Trophoblast cell (in vitro differentiated cells and primary cell): ENCODE measurements around the gene RRP1B.

ENCODE experiments used
- DNase-seq, 2 donors: peaks; one replicate each; pipeline ENCODE4 v3.0.0-alpha.2; 2016
- H2AFZ ChIP-seq: 2 replicates; pipeline ENCODE4 v1.6.1; 2013; ENCODE audit warnings: low read length, moderate library complexity, mild to moderate bottlenecking; ENCODE audit not compliant: insufficient read depth, poor library complexity
- H2AK5ac ChIP-seq: 2 replicates; pipeline ENCODE4 v1.6.1; 2013; ENCODE audit warnings: mild to moderate bottlenecking, low read length
- H2BK120ac ChIP-seq: 2 replicates; pipeline ENCODE4 v1.6.1; 2013; ENCODE audit warnings: low read length, mild to moderate bottlenecking, moderate library complexity; ENCODE audit not compliant: insufficient read depth, poor library complexity
- H2BK12ac ChIP-seq: 2 replicates; pipeline ENCODE4 v1.6.1; 2013; ENCODE audit warnings: mild to moderate bottlenecking, low read length, moderate library complexity
- H2BK5ac ChIP-seq: 2 replicates; pipeline ENCODE4 v1.6.1; 2013; ENCODE audit warnings: low read length, low read depth, moderate library complexity, mild to moderate bottlenecking; ENCODE audit not compliant: poor library complexity
- H3K14ac ChIP-seq: 2 replicates; pipeline ENCODE4 v1.6.1; 2013; ENCODE audit warnings: mild to moderate bottlenecking, low read length
- H3K18ac ChIP-seq: 2 replicates; pipeline ENCODE4 v1.6.1; 2013; ENCODE audit warnings: mild to moderate bottlenecking, low read length
- H3K23ac ChIP-seq: 2 replicates; pipeline ENCODE4 v1.6.1; 2013; ENCODE audit warnings: low read length
- H3K27ac ChIP-seq: 2 replicates; pipeline ENCODE4 v1.5.1; 2013; ENCODE audit warnings: low read depth, mild to moderate bottlenecking, inconsistent platforms, low read length, moderate library complexity
- H3K27me3 ChIP-seq: 2 replicates; pipeline ENCODE4 v1.6.1; 2013; ENCODE audit warnings: inconsistent platforms, mild to moderate bottlenecking, low read length, moderate library complexity; ENCODE audit not compliant: insufficient read depth
- H3K36me3 ChIP-seq, 2 experiments: 1 replicate in 1 of 2; 2 replicates in 1 of 2; pipeline ENCODE4 v1.6.1; 2013; ENCODE audit warnings: low read length in 2 of 2, mild to moderate bottlenecking in 2 of 2, moderate library complexity in 1 of 2; ENCODE audit not compliant: insufficient read depth in 2 of 2, control insufficient read depth in 1 of 2
- H3K4ac ChIP-seq: 2 replicates; pipeline ENCODE4 v1.6.1; 2013; ENCODE audit warnings: low read depth, mild to moderate bottlenecking, low read length, moderate library complexity
- H3K4me1 ChIP-seq, 2 experiments: 1 replicate in 1 of 2; 2 replicates in 1 of 2; pipeline ENCODE4 v1.6.1; 2013; ENCODE audit warnings: low read length in 2 of 2, mild to moderate bottlenecking in 2 of 2, moderate library complexity in 1 of 2; ENCODE audit not compliant: insufficient read depth in 2 of 2, control insufficient read depth in 1 of 2
- H3K4me2 ChIP-seq: 2 replicates; pipeline ENCODE4 v1.6.1; 2013; ENCODE audit warnings: inconsistent platforms, mild to moderate bottlenecking, low read length, moderate library complexity
- H3K4me3 ChIP-seq: 2 replicates; pipeline ENCODE4 v1.5.1; 2013; ENCODE audit warnings: mild to moderate bottlenecking, low read depth, low read length, inconsistent platforms
- H3K79me1 ChIP-seq: one replicate; pipeline ENCODE4 v1.6.1; 2013; ENCODE audit warnings: low read length
- H3K79me2 ChIP-seq: 2 replicates; pipeline ENCODE4 v1.6.1; 2013; ENCODE audit warnings: low read length, mild to moderate bottlenecking; ENCODE audit not compliant: control insufficient read depth, insufficient read depth, poor library complexity
- H3K9ac ChIP-seq: 2 replicates; pipeline ENCODE4 v1.6.1; 2013; ENCODE audit warnings: mild to moderate bottlenecking, low read length
- H3K9me3 ChIP-seq: 2 replicates; pipeline ENCODE4 v1.6.1; 2013; ENCODE audit warnings: low read depth, mild to moderate bottlenecking, control low read depth, inconsistent platforms, low read length; ENCODE audit not compliant: insufficient read depth
- H4K12ac ChIP-seq: 2 replicates; pipeline ENCODE4 v1.6.1; 2013; ENCODE audit warnings: low read depth, mild to moderate bottlenecking, low read length, moderate library complexity
- H4K8ac ChIP-seq: 2 replicates; pipeline ENCODE4 v1.6.1; 2013; ENCODE audit warnings: low read depth, mild to moderate bottlenecking, low read length, moderate library complexity
- H4K91ac ChIP-seq: one replicate; pipeline ENCODE4 v1.6.1; 2013; ENCODE audit warnings: low read depth, mild to moderate bottlenecking, low read length, moderate library complexity
- WGBS: extraction: QIAGEN DNeasy Blood & Tissue Kit; methylation state at CpG from one replicate; pipeline ENCODE4 v1.1.7; 2013; ENCODE audit warnings: missing lambda C conversion rate; ENCODE audit not compliant: insufficient read length, insufficient coverage; ENCODE audit errors: extremely low coverage; 5-methylcytosine and 5-hydroxymethylcytosine counted together

Gene RRP1B

DNA sequence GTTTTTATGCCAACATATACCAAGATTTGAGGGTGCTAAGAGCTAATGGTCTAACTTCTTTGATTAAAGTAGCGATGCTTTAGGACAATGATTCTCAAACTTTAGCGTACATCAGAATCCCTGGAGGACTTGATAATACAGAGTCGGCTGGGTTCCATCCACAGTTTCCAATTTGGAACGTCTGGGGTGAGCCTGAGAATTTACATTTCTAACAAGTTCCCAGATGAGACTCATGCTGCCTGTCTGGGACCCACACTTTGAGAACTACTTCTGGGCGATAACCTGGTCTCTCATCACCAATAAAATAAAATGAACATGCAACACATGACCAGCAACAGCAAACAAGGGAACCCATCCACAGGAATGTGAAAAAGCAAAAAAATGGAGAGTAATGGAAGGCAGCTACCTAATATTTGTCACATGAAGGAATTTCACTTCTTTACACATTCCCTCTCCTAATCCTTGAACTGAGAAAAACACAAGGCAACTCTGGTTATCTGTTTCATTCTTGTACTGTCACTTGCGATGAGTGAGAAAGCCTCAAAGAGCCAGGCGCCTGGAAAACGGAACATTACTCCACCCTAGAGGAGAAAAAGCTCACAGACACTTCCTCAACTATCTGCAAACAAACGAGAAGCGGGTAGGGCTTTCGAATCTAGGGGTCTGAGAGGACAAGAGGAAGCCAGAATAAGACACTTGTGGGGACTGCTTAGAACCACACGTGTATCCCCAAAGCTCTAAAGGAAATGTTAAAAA, 14.0 kb upstream of the RRP1B start:
- peaks cover 0 to 2% of the 10 kb centered on the region in 2 experiments for H3K4me1 ChIP-seq
- no peak overlapping the region for H3K4me2 ChIP-seq
- WGBS = no CpG with 5 or more reads among the region's 12 CpGs
- peak; percentile 80 to 90 for DNase-seq
- no peak overlapping the region for H3K18ac ChIP-seq
- H3K23ac ChIP-seq = no peak overlapping the region
- H3K36me3 ChIP-seq = no peaks in the 10 kb centered on the region
- no peak overlapping the region for H3K14ac ChIP-seq
- no peak overlapping the region for H2BK5ac ChIP-seq
- peak overlapping the region; percentile 27 for H2BK12ac ChIP-seq
- no peaks in the 10 kb centered on the region for H3K9me3 ChIP-seq
- H3K4ac ChIP-seq = no peak overlapping the region
- H3K27ac ChIP-seq = no peak overlapping the region
- H4K91ac ChIP-seq = no peak overlapping the region
- H4K8ac ChIP-seq = no peak overlapping the region
- no peak overlapping the region for H4K12ac ChIP-seq
- no peaks in the 10 kb centered on the region for H3K27me3 ChIP-seq
- H3K4me3 ChIP-seq = no peak overlapping the region
- no peak overlapping the region for H2AK5ac ChIP-seq
- no peak overlapping the region for H3K9ac ChIP-seq
- no peaks in the 10 kb centered on the region for H3K79me2 ChIP-seq
- no peak overlapping the region for H2AFZ ChIP-seq
- H2BK120ac ChIP-seq = no peak overlapping the region
- peaks cover 3% of the 10 kb centered on the region for H3K79me1 ChIP-seq

DNA sequence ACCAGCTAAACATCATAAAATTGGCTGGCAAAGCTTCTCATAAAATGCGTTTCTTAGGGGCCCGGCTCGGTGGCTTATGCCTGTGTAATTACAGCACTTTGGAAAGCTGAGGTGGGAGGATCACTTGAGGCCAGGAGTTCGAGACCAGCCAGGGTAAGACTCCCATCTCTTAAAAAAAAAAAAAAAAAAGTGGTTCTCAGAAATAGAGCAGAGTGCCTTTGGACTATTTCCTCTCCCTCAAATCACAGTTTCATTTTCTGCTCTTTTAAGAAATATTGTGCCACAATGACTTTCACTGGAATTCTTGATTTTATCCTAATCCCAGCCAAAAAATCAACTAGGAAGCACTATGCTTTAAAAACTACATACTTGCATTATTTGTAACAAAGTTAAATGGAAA, 13.4 kb upstream of the RRP1B start:
- no peak overlapping the region for H3K23ac ChIP-seq
- no peak overlapping the region for H4K8ac ChIP-seq
- no CpG with 5 or more reads among the region's 4 CpGs for WGBS
- no peak overlapping the region for H3K4me2 ChIP-seq
- no peaks in the 10 kb centered on the region for H3K27me3 ChIP-seq
- no peak overlapping the region for H3K18ac ChIP-seq
- H3K79me1 ChIP-seq = peaks cover 3% of the 10 kb centered on the region
- no peaks in the 10 kb centered on the region for H3K79me2 ChIP-seq
- no peak overlapping the region for H2BK5ac ChIP-seq
- no peak overlapping the region for H2AFZ ChIP-seq
- no peaks in the 10 kb centered on the region for H3K9me3 ChIP-seq
- no peak overlapping the region for H2BK12ac ChIP-seq
- peak in 1 of 2 donors; percentile 16 for DNase-seq
- H4K91ac ChIP-seq = no peak overlapping the region
- no peak overlapping the region for H3K9ac ChIP-seq
- H3K27ac ChIP-seq = no peak overlapping the region
- H4K12ac ChIP-seq = no peak overlapping the region
- no peak overlapping the region for H3K4ac ChIP-seq
- no peak overlapping the region for H3K4me3 ChIP-seq
- no peak overlapping the region for H2BK120ac ChIP-seq
- H3K4me1 ChIP-seq = peaks cover 0 to 2% of the 10 kb centered on the region in 2 experiments
- H3K14ac ChIP-seq = no peak overlapping the region
- H3K36me3 ChIP-seq = no peaks in the 10 kb centered on the region
- H2AK5ac ChIP-seq = no peak overlapping the region

DNA sequence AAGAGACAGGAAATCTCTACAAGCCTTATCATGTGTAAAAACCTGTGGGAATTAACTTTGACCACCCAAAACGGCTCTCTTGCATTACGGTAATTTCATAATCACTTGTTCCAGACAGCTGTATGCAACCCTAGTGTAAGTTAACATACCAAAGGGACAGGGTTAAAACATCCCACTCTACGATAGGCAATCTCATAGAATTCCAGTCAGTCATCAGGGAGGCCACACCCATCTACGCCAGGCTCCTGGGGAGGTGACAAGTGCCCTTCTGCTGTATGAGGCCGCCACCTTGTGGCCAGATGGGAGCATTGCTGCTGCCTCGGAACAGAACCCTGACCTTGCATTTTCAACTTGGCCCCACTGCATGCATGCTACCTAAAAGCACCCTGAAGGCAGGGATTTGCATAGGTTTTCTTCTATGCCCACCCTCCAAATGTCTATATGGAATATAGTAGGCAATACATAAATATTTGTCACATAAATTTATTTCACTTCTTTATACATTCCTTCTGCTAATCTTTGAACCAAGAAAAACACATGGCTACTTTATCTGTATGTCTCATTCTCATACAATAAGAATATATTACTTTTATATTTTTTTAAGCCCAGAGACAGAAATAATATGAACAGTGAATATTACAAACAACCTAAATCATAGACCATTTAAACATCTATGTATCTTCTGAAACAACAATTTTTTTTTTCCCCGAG, 12.7 kb upstream of the RRP1B start:
- no CpG with 5 or more reads among the region's 7 CpGs for WGBS
- no peak overlapping the region for H2BK120ac ChIP-seq

DNA sequence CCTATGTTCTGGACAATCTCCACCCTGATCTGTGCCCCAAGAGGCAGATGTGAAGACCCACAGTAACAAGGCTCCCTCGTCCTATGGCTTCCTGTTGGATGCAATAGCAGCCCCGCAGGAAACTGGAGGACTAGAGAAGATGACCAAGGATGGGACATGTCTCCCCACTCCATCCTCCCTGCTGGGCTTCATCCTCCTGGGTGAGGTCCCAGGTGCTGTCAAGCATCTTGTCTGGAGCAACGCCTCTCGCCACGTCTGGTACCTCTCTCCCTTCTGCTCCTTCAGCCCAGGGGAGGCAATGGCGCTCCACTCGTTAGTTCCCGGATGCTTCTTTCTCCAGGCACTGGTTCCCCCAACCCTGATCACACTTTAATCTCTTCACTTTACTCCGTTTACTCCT, 11.2 kb upstream of the RRP1B start:
- Histone ChIP-seq H2AK5ac (peak overlapping the region; percentile 3), H3K27me3 (no peaks in the 10 kb centered on the region), H2BK120ac (no peak overlapping the region), H3K4me3 (no peak overlapping the region), H3K23ac (no peak overlapping the region), H4K8ac (no peak overlapping the region), H4K91ac (no peak overlapping the region), H3K4me2 (no peak overlapping the region), H3K4me1 (peaks cover 0 to 2% of the 10 kb centered on the region in 2 experiments), H3K14ac (no peak overlapping the region), H2BK12ac (no peak overlapping the region), H4K12ac (no peak overlapping the region), H3K4ac (no peak overlapping the region), H3K79me2 (no peaks in the 10 kb centered on the region), H3K79me1 (peaks cover 3% of the 10 kb centered on the region), H2BK5ac (no peak overlapping the region), H3K9ac (no peak overlapping the region), H3K27ac (no peak overlapping the region), H2AFZ (no peak overlapping the region), H3K9me3 (no peaks in the 10 kb centered on the region), H3K36me3 (no peaks in the 10 kb centered on the region), H3K18ac (no peak overlapping the region)
- WGBS = no CpG with 5 or more reads among the region's 9 CpGs
- no peak for DNase-seq

More for the DNA sequence above, 12.7 kb upstream of the RRP1B start:
- H3K79me2 ChIP-seq = no peaks in the 10 kb centered on the region
- H3K36me3 ChIP-seq = no peaks in the 10 kb centered on the region
- H3K18ac ChIP-seq = no peak overlapping the region
- peaks cover 3% of the 10 kb centered on the region for H3K79me1 ChIP-seq
- no peak overlapping the region for H2AFZ ChIP-seq
- H3K23ac ChIP-seq = no peak overlapping the region
- H3K9me3 ChIP-seq = no peaks in the 10 kb centered on the region
- H4K8ac ChIP-seq = no peak overlapping the region
- H2AK5ac ChIP-seq = no peak overlapping the region
- DNase-seq = peak; percentile 93 to 98
- H4K12ac ChIP-seq = no peak overlapping the region
- H3K4me1 ChIP-seq = peaks cover 0 to 2% of the 10 kb centered on the region in 2 experiments
- H3K4ac ChIP-seq = no peak overlapping the region
- no peak overlapping the region for H3K9ac ChIP-seq
- no peak overlapping the region for H3K4me3 ChIP-seq
- H3K27ac ChIP-seq = no peak overlapping the region
- no peak overlapping the region for H3K14ac ChIP-seq
- H2BK12ac ChIP-seq = no peak overlapping the region
- no peaks in the 10 kb centered on the region for H3K27me3 ChIP-seq
- no peak overlapping the region for H3K4me2 ChIP-seq
- H2BK5ac ChIP-seq = no peak overlapping the region
- H4K91ac ChIP-seq = no peak overlapping the region
